Stimulated activated CD8-positive, alpha-beta memory T cell treated with anti-CD3 and anti-CD28 coated beads, Interleukin-4, amount 100 ng/mL, for 24 hours (primary cell): Measurements from ENCODE around the gene EFCC1.

Source experiments
- DNase-seq: peaks from one replicate; pipeline ENCODE4 v3.0.0-alpha.2; 2020; ENCODE audit warnings: low read depth

Gene EFCC1

GRCh38 chr3:129014793-129015345, 13.8 kb downstream of the EFCC1 start:
- no peak for DNase-seq

DNA sequence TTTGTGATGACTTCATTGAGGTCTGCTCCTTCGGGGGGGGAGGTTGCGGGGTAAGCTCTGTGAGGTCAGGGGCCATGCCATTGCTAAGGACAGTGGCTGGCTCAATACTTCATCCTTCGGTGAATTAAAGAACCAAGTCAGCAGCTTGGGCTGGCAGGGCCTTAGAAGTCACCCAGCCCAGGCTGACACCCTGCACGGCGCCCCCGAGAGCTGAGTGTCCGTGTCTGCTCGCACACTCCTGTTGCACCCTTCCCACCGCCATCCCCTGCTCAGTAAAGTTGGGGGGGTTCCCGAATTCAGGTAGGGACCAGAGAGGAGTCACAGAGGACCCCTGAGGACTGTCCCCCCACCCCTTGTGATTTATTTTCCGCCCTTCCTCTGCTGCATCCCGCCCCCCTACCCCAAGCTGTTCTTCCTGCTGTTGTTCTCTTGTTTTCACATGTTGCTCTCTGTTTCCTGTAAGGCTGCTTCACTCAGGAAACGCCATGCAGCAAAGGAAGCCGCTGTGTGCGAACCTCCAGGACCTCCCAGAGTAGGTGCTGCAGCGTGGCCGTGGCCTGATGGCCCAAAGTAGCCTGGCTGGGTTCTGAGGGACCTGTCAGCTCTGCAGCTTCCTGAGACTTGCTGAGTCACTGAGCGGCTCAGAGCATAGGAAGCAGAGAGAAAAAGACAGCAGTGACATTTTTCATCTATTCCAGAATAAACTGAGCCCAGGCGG, 14.4 kb downstream of the EFCC1 start:
- DNase-seq = no peak

- no peak for DNase-seq
Measured at GRCh38 chr3:129016356-129016719, 15.2 kb downstream of the EFCC1 start.

DNA sequence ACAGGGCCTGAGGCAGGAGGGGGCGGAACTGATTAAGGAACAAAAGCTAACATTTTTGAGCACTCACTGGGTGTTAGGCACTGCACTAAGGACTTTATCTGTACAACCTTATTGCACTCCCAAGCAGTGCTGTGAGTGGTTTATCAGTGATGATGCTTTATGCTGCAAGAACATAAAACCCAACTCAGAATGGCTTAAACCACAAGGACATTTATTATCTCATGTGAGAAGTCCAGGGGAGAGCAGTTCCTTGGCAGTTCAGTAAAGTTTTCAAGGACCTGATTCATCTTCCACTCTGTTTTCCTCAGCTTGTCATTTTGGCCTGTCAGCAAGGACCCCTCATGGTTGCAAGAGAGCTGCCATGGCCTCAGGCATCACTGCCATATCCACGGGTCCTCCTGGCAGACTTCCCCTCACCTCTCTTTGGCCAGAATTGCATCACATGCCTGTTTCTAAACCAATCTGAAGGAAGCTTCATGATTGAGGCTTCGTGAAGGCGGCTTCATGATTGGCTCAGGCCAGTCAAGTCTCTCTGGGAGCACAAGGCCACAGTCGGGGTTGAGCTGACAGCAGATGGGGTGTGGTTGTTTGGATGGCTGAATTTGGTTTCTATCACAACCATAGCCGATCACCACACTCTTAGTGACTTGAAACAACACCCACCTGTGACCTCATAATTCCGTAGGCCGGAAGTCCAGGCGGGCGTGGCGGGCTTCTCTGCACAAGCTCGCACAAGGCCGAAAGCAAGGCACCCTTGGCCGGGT, 15.8 kb downstream of the EFCC1 start:
- DNase-seq = no peak

DNA sequence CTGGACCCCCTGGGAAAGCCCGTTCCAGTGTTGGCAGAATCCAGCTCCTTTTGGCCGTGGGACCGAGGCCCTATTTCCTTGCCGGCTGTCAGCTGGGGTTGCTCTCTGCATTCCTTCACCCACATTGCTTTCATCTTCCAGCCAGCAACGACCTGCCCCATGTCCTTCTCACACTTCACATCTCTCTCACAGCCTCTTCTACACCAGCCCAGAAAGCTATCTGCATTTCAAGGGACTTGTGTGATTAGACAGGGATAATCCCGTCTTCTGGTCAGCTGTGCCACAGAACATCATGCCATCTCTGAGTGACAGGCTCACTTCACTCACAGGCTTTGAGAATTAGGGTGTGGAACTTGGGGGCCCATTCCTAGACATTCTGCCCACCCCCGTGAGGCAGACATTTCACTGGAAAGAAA, 16.4 kb downstream of the EFCC1 start:
- DNase-seq = no peak

DNA sequence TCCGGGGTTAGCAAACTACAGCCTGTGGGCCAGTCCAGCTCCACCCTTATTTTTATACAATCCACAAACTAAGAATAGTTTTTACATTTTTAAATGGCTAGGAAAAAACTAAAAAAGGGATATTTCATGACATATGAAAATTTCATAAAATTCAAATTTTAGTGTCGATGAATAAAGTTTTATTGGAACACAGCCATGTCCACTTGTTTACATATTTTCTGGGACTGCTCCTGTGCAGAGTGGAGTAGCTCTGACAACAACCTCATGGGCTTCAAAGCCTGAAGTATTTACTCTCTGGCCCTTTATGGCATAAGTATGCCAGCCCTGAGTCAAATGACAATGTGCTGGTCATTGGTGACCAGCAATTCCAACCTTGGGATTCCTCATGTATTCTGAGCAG, 17.2 kb downstream of the EFCC1 start:
- no peak for DNase-seq

GRCh38 chr3:129018751-129019150, 17.6 kb downstream of the EFCC1 start:
- no peak for DNase-seq

DNA sequence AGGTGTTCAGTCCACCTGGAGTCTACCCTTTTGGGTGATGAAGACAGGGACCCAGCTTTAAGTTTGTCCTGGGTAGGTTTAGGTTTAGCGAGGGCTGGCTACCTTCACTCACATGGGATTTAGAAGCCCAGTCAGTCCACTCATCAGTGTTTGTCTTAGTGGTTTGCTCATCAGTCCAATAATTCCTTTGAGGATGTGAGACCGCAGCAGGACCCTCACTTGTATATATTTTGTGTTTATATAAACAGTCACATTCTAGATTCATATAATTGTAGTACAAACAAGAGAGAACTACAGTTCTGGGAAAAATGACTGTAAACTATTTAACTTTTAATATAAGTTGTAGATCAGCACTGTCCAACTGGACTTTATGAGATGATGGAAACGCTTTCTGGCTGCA, 18.2 kb downstream of the EFCC1 start:
- no peak for DNase-seq

DNA sequence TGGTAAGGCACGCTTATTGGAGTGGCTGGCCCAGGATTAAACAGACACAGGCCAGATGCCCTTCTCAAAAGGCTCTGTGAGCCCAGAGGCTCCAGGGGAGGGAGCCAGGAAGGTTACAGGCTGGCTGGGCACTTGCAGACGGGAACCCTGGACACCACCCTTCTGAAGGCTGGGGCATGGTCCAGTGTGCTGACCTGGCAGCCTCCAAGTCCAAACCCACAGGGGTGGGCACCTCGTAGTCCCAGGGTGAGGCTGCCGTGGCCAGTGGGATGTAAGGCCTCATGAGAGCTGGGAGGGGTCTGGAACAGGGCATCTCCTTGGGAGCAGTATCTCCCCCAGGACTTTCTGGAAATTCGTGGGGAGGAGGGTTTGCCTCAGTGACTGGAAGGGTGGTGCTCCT, 19.6 kb downstream of the EFCC1 start:
- no peak for DNase-seq

GRCh38 chr3:129021140-129021551, 20.0 kb downstream of the EFCC1 start:
- DNase-seq = no peak

DNA sequence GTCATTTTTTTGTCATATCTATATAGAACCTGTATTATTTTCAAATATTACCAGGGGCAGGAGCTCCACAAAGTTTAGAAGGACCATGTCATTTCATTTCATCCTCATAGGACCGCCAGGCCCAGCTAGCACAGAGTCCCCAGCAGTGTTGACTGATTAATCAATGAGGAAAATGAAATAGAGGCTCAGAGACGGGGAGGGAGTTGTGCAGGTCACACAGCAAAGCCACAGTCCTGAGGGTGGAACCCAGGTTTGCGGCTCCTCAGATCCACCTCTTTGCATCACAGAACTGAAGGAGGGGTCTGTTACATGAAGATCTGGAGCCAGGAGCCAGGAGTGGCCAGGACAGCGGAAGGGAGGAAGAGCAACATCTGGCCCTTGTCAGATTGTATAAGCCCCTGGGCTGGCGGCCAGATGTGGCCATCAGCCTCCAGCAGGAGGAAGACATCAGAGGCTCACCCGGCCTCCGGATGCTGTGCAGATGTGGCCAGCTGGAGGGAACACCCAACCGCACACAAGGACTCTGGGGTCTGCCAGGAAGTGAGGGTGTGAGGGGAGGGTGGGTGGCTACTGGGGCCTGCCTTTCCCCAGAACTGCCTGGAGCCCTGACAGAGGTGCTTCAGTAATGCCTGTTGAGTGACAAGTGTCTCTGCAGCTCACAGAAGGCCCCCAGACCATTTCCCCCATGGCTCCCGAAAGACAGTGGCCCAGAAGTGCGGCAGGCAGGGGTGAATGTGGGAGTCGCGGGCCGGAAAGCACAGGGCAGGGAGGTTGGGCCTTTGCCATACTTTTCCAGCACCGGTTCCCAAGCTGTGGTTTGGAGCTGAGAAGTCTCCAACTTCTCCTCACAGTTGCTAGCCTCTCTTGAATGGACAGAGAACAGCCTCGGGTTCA, 21.3 kb downstream of the EFCC1 start:
- DNase-seq = no peak

GRCh38 chr3:129023008-129023358, 21.9 kb downstream of the EFCC1 start:
- DNase-seq = no peak

GRCh38 chr3:129023909-129024308, 22.8 kb downstream of the EFCC1 start:
- no peak for DNase-seq

DNA sequence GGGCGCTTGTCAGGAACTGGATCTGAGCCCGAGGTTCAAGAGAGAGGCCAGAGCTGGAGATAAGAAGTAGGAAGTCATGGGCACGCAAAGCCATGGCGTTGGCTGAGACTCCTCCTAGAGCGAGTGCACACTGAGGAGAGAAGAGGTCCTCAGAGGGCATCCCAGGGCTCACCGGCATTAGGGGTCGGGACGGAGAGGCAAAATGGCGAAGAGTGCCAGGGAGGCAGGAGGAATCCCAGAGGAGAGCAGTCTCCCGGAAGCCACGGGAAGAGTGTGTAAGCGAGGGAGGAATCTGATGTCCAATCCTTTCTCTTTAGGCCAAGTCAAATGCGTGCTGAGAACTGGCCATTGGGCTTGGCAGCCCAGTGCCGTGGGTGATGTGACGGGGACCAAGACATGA, 24.0 kb downstream of the EFCC1 start:
- DNase-seq = no peak

- DNase-seq = no peak
Measured at GRCh38 chr3:129025691-129026435, 24.8 kb downstream of the EFCC1 start.

- DNase-seq = peak; percentile 84
Measured at GRCh38 chr3:129026728-129027543, 25.8 kb downstream of the EFCC1 start.

DNA sequence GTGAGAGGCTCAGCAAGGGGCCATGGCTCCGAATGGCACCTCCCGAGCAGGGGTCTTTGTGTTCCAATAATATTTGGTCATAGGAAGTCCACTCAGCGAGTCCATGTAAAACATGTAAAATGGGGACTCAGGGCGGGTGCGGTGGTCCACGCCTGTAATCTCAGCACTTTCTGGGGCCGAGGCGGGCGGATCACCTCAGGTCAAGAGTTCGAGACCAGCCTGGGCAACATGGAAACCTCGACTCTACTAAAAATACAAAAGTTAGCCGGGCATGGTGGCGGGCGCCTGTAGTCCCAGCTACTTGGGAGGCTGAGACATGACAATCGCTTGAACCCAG, 26.4 kb downstream of the EFCC1 start:
- DNase-seq = no peak

- DNase-seq = no peak
Measured at GRCh38 chr3:129028866-129029265, 27.8 kb downstream of the EFCC1 start.

DNA sequence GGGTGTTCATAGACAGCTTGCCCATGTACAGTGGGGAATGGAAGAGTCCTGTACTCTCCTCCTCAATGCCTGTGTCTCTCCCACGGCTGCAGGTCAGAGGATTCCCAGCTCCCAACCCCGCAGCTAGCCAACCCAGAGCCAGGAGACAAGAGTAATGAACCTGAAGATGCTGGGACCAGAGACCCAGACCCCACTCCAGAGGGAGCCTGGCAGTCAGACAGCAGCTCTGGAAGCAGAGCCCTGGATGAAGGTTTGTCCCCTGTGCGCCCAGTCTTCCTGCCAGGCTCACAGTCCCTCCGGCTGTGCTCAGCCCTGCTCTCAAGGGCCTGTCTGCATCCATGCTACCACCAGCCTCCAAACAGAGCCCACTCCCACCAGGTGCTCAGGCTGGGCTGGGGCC, 29.5 kb downstream of the EFCC1 start:
- no peak for DNase-seq

GRCh38 chr3:129031476-129032215, 30.5 kb downstream of the EFCC1 start:
- no peak for DNase-seq
